Cardiac fibroblast (primary cell): ENCODE measurements around the gene NOSIP.

Experiments
- DNase-seq, 2 donors: peaks; one replicate each; pipeline versions ENCODE4 v3.0.0 to v3.0.0-alpha.2; 2010; ENCODE audit warnings: low read depth in 2 of 2
- H3K4me3 ChIP-seq, 2 donors: replicated peaks in 1 of 2; 1 replicate in 1 of 2; 2 replicates in 1 of 2; pipeline ENCODE4 v1.5.1; 2011; ENCODE audit warnings: low read depth in 2 of 2, low read length in 2 of 2, mild to moderate bottlenecking in 2 of 2, moderate library complexity in 1 of 2
- TF ChIP-seq, protein P1 (sequence below): IDR thresholded peaks from one replicate; pipeline ENCODE4 v1.5.1; 2011; ENCODE audit warnings: low read depth, mild to moderate bottlenecking, low read length, inconsistent platforms

NOSIP gene

DNA sequence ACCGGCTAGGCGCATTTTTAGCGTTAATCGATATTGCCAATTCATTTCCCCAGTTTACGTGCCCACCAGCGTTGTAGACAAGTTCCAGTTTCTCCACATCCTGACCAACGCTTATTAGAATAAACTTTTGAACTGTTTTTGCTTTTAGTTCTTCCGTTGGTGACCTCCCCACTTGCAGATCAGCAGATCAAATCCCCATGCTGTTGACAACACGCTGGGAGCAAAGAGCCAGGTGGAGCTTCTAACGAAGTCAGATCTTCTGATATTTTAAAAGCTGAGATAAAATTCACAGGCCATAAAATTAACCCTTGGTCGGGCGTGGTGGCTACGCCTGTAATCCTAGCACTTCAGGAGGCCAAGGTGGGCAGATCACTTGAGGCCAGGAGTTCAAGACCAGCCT lies 31.3 kb downstream of the NOSIP start:
- no peak for DNase-seq
- TF ChIP-seq, protein P1, sequence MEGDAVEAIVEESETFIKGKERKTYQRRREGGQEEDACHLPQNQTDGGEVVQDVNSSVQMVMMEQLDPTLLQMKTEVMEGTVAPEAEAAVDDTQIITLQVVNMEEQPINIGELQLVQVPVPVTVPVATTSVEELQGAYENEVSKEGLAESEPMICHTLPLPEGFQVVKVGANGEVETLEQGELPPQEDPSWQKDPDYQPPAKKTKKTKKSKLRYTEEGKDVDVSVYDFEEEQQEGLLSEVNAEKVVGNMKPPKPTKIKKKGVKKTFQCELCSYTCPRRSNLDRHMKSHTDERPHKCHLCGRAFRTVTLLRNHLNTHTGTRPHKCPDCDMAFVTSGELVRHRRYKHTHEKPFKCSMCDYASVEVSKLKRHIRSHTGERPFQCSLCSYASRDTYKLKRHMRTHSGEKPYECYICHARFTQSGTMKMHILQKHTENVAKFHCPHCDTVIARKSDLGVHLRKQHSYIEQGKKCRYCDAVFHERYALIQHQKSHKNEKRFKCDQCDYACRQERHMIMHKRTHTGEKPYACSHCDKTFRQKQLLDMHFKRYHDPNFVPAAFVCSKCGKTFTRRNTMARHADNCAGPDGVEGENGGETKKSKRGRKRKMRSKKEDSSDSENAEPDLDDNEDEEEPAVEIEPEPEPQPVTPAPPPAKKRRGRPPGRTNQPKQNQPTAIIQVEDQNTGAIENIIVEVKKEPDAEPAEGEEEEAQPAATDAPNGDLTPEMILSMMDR: no peak
- no peak overlapping the region for H3K4me3 ChIP-seq

DNA sequence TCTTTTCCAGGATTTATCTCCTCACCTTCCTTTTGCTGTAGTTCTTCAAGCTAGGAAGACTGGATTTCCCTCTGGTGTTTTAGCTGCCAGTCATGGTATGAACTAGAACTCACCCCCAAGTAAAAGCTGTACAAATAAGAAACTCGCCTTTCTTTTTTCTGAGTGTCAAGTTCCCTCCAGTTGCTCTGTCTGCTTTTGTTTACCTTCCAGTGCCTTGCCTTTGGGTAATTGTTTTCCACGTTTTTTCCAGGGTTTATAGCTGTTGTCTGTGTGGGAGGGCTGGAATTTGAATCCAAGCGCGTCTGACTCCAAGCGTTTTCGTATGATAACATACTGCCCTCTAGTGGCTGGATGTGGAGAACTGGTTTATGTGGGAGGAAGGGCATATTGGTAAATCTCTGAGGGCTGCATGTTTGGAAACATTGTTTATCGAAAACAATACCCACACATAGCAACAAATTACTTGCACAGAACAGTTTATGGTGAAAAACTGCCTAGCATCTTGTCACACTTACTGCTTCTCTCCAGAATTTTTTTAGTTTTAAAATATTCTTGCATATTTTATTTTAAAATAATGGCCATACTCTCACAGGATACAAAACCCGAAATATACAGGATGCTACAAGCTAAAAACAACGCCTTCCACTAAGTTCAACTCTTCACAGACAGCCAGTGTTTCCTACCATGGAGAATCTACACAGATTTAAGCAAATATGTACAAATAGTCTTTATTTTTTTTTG lies 33.4 kb downstream of the NOSIP start:
- TF ChIP-seq, protein P1: peak; percentile 69
- no peak overlapping the region for H3K4me3 ChIP-seq
- DNase-seq: peak; percentile 94

DNA sequence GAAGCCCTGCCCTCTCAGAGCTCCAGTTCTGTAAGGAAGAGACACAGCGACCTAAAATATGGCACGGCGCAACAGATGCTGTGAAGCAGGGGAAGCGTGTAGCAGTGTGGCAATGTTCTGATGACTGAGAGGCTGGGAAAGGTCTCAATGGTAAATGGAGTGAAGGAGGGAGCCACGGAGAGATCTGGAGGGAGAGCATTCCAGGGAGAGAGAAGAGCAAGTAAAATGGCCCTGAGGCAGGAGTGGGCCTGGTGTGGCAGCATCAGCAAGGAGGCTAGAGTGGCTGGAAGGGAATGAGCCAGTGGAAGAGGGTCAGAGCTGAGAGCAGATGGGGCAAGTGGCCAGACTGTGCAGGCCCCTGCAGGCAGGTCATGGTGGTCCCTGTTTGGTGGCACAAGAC lies 36.2 kb downstream of the NOSIP start:
- DNase-seq: no peak
- H3K4me3 ChIP-seq: no peak overlapping the region
- TF ChIP-seq, protein P1: no peak

DNA sequence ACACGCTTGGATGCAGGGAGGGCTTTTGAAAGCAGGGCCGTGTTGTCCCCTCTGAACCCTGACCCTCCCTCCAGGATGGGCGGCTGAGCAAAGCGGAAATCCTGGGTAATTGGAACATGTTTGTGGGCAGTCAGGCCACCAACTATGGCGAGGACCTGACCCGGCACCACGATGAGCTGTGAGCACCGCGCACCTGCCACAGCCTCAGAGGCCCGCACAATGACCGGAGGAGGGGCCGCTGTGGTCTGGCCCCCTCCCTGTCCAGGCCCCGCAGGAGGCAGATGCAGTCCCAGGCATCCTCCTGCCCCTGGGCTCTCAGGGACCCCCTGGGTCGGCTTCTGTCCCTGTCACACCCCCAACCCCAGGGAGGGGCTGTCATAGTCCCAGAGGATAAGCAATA lies 37.3 kb downstream of the NOSIP start:
- H3K4me3 ChIP-seq: no peak overlapping the region
- DNase-seq: no peak
- TF ChIP-seq, protein P1: no peak

DNA sequence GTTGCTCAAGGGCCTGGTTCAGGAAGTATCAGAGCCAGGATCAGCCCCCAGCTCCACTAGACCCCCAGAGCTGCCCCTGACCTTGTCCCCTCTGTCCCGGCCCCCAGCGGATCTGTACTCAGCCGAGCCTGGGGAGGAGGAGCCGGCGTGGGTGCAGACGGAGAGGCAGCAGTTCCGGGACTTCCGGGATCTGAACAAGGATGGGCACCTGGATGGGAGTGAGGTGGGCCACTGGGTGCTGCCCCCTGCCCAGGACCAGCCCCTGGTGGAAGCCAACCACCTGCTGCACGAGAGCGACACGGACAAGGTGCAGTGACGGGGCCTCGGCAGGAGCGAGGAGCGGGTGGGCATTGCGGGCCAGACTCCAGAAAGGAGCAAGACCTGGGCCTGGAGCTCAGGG lies 37.9 kb downstream of the NOSIP start:
- no peak for DNase-seq
- TF ChIP-seq, protein P1: no peak
- no peak overlapping the region for H3K4me3 ChIP-seq

DNA sequence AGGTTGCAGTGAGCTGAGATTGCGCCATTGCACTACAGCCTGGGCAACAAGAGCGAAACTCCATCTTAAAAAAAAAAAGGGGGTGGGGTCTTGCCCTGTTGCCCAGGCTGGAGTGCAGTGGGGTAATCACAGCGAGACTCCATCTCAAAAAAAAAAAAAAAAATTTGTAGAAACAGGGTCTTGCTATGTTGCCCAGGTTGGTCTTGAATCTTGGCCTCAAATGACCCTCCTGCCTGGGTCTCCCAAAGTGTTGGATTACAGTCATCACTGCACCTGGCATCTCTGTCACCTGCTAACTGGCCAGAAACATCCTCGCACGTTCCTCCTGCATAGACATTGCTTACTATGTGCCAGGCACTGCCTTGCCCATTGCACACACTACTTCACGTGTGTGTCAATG lies 38.4 kb downstream of the NOSIP start:
- H3K4me3 ChIP-seq: no peak overlapping the region
- no peak for DNase-seq
- TF ChIP-seq, protein P1: no peak
